GM18951 (cell line): ENCODE results near the gene LRP1.

ENCODE experiments used
- POLR2A ChIP-seq: IDR thresholded peaks from 4 replicates; pipeline ENCODE4 v1.6.1; 2011; ENCODE audit warnings: mild to moderate bottlenecking; ENCODE audit not compliant: insufficient read length, insufficient read depth; ENCODE audit errors: extremely low read depth
- in situ Hi-C: fragments of 300-500 bp; cut with MboI; formaldehyde crosslinking; loops from one replicate; pipeline ENCODE4 v1.12.0; 2022; ENCODE audit warnings: low sequenced_read_pairs, mixed read lengths, inconsistent platforms; ENCODE audit not compliant: unreplicated experiment

Gene LRP1

DNA sequence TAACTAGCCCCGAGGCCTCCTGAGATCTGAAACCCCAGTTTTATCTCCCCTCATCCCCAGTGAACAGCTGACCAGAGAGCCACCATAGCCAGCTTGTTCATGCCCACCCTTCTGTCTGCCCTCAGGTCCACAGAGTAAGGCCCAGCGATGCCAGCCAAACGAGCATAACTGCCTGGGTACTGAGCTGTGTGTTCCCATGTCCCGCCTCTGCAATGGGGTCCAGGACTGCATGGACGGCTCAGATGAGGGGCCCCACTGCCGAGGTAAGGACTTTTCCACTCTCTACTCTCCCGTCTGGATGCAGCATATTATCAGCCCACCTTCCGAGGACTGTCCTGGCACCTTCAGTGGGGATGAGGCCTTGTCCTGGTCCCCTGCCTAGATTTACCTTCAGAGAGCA, 13.0 kb downstream of the LRP1 start:
- in situ Hi-C loops: no loop called here
- TF ChIP-seq POLR2A: no peak

DNA sequence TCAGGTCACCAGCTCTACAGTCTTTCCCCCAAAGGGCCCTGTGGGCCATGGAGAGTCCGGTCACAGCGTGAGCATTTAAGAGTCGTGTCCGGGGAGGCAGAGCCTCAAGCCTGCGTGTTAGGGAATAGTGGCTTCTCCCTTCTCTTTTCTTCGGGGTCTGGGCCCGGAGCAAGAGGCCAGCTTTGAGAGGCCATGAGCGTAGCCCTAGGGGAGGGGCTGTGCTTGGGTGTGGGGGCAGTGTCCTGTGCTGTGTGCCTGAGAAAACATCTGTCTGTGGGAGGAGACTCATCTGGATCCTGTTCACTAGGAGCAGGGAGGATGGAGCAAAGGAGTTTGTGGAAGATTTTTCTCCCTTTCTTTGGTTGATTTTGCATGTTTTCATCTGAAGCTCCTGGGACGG, 13.8 kb downstream of the LRP1 start:
- no peak for TF ChIP-seq POLR2A
- in situ Hi-C loops: no loop called here

DNA sequence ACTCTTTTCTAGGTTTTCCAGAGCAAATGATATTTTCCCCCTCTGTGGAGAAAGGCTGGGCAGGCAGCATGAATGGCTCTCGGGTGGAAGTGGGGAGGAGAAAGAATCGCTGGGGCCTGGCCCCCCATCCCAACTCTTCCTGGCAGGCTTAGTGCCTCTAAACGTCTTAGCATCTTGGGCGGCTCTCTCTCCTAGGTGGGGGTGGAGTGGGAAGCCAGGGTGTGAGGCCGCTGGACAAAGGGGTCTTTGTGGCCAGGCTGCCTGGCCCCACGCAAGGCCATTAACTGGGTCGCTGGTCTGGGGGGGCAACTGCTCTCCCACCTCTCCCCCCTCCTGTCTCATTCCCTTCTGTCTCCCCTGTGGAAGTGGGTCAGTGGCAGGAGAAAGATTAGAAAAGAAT, 14.4 kb downstream of the LRP1 start:
- in situ Hi-C loops: no loop called here

DNA sequence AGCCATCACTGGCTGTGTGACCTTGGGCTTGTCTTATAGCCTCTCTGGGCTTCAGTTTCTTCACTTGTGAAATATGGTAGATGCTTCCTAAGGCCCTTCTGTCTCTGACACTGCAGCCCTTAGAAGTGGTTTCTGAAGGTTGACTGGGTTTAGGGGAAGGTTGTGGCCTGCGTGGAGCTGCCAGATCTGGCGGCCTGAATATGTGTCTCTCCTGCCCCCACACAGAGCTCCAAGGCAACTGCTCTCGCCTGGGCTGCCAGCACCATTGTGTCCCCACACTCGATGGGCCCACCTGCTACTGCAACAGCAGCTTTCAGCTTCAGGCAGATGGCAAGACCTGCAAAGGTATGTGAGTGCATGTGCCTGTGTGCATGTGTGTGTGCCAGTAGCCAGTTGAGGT, 15.2 kb downstream of the LRP1 start:
- in situ Hi-C loops: no loop called here
- no peak for TF ChIP-seq POLR2A

More for the DNA sequence above, 14.4 kb downstream of the LRP1 start:
- TF ChIP-seq POLR2A: no peak

DNA sequence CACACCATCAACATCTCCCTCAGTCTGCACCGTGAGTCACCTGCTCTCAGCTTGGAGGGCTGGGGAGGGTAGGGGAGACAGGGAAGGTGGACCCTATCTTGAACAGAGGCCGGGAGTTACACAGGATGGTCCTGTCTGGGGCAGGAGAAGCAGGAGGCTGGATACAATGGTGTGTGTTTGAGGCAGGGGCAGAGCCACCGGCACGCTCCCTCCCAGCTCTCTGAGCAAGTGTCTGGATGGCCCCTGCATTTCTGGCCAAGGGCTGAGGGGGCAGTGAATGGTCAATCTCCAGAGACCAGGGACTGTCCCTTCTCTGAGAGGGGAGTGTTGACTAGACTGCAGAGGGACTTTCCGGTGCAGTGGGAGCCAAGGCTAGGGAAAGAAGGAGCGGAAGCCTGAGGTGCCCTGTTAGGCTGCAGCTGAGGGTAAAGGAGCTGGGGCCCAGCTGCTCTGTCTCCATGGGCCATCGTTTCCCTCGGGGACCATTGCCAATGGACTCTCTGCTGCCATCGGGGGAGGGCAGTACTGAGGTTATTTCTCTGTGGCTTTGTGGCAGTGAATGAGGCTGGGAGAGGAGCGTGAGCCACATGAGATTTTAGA, 17.3 kb downstream of the LRP1 start:
- no peak for TF ChIP-seq POLR2A
- in situ Hi-C loops: no loop called here

DNA sequence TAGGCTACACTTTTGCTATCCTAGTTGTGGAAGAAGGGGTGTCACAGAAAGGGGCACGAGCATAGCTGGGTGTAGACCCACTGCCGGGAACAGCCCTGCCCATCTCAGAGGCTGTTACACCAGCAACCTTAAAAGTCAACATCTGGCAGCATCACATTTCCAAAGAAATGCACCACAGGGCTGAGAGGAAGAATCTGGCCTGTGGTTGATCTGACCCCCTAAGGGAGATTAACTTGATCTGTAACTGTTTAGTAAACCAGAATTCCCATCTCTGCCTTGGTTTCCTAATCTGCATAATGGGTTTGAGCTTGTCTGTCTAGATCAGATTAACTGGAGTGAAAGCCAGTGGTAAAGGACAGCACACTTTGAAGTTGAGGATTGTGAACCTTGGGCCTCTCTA, 17.8 kb downstream of the LRP1 start:
- TF ChIP-seq POLR2A: no peak
- in situ Hi-C loops: no loop called here

DNA sequence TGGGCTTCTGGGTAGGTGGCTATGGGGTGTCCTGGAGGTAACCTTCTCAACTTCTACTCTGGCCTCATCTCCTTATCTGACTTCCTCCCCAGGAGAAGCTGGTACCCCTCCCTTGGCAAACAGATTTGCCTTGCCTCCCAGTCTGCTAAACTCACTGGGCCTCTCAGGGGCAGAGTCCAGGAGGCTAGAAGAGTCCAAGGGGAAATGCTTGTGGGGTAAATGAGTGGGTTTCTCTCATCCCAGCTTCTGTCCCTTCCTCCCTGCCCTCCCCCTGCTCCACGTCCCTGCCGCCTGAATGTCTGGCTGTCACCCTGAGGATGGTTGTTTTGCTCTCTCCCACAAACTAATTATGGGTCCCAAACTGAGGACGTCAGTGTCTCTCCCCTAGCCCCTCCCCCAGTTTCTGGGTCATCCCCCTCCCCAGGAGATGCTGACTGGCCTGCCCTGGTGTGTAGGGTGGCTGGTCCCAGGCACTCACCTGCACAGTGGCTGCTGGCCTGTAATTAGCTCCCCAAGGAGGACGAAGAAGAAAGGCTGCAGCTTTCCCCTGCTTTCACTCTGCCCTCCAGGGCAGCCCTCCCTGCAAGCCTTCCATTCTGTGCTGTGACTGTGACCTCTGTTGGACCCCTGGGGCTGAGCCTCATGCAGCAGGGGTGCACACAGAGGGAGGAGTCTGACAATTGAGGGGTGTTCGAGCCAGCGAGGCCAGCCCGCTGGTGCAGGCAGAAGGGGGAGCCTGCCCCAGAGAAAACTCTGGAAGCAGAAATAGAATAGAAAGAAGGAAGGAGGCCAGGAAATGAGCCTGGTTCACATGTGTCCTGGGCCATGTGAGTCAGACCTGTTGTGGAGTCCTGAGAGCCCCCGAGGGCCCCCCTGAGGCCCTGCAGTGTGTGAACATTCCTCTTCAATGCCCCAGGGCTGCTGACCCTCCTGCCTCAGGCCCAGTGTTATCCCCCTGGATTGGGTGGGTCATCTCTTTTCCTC, 19.0 kb downstream of the LRP1 start, which contains the start of gene LRP1-AS:
TSS of gene LRP1-AS (minus strand) at position 659 of the 984 bp plus-strand sequence.
- in situ Hi-C loops: no loop called here
- TF ChIP-seq POLR2A: no peak

DNA sequence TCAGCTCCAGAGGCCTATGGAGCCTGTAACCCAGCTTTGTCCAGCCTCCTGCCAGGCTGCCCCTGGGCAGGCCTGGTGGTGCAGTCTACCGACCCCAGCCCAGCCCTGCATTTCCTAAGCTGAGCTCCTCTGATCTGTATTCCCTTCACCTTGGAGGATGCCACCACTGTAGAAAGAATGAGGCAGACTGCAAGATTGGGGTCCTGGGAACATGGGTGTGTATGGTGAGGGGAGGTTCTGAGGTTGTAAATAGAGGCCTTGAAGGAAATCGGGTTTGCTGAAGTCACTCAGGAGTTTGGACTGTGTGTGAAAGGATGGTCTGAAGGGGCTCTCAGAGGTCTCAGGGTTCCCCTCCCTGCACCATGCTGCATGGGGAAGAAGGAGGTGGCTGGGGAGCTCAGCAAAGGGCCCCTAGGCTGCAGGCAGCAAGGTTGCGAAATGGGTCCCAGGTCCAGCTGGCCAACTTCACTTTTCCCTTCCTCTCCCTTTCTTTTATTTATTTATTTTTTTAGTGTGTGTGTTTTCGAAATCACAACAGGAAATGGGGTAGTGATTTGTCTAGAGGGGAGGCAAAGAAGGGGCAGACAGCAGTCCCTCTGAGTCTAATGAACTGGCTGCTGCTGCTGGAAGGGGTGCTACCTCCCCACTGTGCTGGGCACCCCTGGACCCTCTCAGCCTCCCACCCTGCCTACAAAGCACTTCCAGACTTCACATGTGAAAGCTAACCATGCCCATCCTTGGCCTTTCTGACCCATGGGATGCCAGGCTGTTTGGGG, 20.4 kb downstream of the LRP1 start:
- in situ Hi-C loops: no loop called here
- TF ChIP-seq POLR2A: no peak

DNA sequence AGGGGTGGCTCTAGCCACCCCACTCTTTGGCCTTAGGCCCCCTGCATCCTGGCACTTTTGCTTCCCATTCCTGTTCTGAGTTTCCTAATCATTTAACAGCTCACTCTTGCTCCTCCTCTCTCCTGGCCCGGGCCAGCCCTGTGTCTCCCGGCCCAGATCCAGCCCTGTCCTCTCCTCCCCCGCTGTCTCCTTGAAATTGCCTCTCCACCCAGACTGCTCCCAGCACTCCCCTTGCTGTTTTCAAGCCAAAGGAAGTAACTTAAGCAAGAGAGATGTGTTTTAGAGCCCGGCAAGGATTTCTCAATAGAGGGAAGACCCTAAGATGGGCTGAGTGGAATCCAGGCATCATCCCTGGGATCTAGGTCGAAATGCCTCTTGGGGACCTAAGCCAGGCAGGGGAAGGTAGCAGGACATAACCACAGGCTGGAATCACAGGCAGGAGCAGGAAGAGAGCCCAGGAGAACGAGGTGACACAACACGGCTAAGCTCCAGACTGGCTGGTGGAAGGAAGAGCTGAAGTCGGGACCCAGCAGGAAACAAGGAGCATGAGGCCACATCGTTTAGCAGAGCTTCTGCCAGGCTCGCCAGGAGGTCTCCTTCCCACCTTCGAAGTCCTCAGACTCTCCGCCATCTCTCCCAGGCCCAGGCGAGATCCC, 21.1 kb downstream of the LRP1 start:
- TF ChIP-seq POLR2A: no peak
- in situ Hi-C loops: no loop called here

DNA sequence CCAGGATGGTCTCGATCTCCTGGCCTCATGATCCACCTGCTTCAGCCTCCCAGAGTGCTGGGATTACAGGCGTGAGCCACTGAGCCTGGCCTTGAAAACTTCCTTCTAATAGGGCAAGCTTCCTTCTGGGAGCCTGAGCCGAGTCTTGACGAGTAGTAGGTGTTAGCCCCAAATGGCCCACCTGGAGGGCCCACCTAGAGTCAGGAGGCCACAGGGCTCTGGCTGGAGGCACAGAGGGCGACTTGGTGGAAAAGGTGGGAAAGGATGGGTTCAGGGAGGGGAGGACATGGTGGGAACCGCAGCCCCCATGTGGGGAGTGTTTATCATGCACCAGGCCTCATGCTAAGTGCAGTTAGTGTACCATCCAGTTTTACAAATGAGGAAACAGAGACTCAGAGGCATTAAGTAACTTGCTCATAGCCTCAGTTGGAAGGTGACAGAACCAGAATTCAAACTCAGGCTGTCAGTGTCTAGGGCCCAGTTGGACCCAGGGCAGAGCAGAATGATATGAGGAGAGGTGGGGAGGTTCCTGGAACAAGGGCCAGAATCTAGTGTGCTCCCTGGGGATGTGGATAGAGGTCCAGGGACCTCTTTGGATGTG, 22.2 kb downstream of the LRP1 start:
- in situ Hi-C loops: no loop called here
- TF ChIP-seq POLR2A: no peak

DNA sequence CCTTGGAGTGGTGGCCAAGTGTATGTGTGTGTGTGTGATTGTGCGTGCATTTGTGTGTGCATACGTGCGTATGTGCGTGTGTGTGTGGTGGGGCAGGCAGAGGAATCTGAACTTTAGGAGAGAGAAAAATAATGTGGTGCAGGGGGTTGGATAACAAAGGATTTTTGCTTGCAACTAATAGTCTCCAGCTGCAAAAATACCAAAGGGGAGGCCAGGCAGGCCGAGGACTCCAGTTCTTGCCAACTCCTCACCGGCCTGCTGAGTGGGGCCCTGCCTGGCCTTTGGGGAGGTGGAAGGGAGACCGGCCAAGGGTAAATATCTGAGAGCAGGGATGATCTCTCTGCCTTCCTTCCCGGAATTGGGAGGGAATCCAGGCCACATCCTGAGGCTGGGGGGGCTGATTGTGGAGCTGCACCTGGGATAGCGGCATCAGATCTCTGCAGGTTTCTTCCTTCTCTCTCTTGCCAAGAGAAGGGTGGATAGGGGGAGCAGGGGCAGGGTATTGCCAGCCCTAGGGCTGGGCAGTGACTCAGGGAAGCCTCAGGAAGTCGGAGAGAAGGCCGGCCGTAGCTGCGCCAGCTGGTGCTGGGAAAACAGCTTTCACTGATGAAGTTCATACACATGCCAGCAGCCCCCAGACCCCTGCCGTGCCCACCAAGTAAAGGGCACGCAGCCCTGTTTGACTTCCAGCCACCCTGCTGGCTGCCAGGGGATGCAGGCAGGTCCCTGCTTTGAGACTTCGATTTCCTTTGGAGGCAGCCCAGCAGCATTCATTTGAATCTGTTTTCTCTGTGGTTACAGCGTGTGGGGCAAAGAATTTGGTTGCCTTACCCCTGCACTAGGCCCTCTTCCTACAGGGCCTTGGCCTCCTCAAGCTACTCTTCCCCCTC, 23.7 kb downstream of the LRP1 start:
- in situ Hi-C loops: no loop called here
- no peak for TF ChIP-seq POLR2A
